22Rv1 (cell line): ENCODE data around the gene SFI1.
A peak's percentile ranks its signal among the peaks of the same experiment; 100 is the strongest.

Experiments
- H3K27ac ChIP-seq: fragments of 450-650 bp; 2 replicates; pipeline ENCODE4 v1.5.1; 2017
- ZFX ChIP-seq: fragments of 450-650 bp; IDR thresholded peaks from 2 replicates; pipeline ENCODE4 v1.6.1; 2017; ENCODE audit warnings: antibody characterized with exemption, borderline replicate concordance
- TF ChIP-seq, protein P1 (sequence below): fragments of 450-650 bp; IDR thresholded peaks from 2 replicates; pipeline ENCODE4 v1.5.1; 2017; ENCODE audit warnings: mild to moderate bottlenecking

SFI1 gene

DNA sequence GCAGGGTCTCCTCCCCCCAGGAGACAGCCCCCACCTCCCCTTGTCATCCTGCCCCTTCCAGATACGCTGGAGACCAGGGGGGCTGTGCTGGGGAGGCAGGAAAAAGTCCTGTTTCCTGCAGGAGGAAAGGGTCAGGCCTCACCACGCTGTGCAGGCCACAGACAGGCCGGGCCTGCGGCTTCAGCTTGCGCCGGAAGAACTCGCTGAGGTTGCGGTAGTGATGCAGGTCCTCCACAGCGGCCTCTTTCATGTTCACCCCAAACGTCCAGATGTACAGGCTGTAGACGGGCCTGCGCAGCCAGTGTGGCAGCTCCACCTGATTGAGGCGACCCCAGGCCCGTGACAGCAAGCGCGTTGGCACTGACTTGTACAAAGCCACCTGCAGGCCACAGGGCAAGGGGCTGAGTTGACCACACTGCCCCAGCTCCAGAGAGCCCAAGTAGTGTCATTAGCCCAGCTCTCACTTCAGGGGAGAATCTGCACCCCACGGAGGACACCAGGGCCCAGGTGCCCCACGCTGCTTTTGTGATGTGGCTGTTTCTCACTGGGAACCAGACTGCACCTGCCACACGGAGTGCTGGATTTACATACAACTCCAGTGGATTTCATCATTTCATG is 125.3 kb downstream of the SFI1 start:
- peak overlapping the region; percentile 31; the same call in 1 of the 2 replicates for H3K27ac ChIP-seq
- TF ChIP-seq, protein P1, sequence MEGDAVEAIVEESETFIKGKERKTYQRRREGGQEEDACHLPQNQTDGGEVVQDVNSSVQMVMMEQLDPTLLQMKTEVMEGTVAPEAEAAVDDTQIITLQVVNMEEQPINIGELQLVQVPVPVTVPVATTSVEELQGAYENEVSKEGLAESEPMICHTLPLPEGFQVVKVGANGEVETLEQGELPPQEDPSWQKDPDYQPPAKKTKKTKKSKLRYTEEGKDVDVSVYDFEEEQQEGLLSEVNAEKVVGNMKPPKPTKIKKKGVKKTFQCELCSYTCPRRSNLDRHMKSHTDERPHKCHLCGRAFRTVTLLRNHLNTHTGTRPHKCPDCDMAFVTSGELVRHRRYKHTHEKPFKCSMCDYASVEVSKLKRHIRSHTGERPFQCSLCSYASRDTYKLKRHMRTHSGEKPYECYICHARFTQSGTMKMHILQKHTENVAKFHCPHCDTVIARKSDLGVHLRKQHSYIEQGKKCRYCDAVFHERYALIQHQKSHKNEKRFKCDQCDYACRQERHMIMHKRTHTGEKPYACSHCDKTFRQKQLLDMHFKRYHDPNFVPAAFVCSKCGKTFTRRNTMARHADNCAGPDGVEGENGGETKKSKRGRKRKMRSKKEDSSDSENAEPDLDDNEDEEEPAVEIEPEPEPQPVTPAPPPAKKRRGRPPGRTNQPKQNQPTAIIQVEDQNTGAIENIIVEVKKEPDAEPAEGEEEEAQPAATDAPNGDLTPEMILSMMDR, result no peak
- no peak for TF ChIP-seq ZFX

DNA sequence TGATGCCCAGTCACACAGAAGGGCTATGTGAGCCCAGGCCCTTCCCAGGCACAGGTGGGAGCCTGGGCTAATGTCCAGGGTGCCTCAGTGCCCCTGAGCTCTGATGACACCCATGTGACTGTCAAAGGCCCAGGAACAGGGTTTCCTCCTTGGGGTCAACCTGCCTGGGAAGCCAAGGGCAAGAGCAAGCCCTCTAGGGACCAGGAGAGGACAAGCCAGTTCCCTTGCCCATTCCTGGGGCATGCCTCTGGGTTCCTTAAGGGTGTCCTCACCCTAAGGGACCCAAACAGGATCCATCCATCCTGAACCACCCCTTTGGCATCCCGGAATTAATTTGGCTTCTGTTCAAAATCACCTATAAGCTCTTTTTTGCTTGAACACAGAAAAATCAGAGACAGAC is 126.6 kb downstream of the SFI1 start:
- peak overlapping the region; percentile 31 for H3K27ac ChIP-seq
- no peak for TF ChIP-seq ZFX
- TF ChIP-seq, protein P1, result no peak

DNA sequence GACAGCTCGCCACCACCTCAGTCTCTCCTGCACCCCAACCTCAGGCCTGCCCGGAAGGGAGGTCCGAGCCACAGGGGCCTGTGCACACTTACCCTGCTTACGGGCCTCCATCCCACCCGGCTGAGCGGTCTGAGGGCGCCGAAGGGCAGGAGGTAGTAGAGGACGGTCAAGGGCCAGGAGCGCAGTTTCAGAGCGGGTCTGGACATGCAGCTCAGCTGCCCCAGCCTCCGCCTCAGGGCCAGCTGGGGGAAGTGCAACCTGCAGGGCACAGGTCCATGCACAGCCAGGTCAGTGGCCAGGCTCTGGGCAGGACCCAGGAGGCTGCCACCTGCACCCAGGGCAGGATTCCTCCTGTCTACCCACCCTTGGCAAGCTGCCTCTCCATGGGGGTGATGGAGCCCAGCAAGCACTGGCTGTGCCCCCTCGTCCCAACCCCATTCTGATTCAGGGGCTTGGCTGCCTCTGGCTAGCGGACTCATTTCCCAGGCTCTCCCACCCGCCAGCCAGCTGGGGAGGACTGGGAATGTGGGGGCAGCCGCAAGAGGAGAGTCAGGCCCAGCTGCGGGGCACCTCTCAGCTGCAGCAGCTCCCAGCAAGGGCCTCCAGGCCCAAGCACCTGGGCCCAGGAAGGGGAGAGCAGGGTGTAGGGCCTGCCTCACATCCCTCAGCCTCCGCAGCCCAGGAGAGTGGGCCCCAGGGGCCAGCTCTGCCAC is 127.4 kb downstream of the SFI1 start:
- H3K27ac ChIP-seq, result peak overlapping the region; percentile 31; the same call in 1 of the 2 replicates
- TF ChIP-seq, protein P1, result no peak
- no peak for TF ChIP-seq ZFX

- H3K27ac ChIP-seq, result no peak overlapping the region; the same call in 1 of the 2 replicates
- TF ChIP-seq, protein P1, result no peak
- no peak for TF ChIP-seq ZFX
Observed at GRCh38 chr22:31625257-31625640, 128.9 kb downstream of the SFI1 start.

- H3K27ac ChIP-seq, result peak overlapping the region; percentile 41
- TF ChIP-seq, protein P1, result no peak
- no peak for TF ChIP-seq ZFX
Observed at GRCh38 chr22:31625661-31626426, 129.5 kb downstream of the SFI1 start.

DNA sequence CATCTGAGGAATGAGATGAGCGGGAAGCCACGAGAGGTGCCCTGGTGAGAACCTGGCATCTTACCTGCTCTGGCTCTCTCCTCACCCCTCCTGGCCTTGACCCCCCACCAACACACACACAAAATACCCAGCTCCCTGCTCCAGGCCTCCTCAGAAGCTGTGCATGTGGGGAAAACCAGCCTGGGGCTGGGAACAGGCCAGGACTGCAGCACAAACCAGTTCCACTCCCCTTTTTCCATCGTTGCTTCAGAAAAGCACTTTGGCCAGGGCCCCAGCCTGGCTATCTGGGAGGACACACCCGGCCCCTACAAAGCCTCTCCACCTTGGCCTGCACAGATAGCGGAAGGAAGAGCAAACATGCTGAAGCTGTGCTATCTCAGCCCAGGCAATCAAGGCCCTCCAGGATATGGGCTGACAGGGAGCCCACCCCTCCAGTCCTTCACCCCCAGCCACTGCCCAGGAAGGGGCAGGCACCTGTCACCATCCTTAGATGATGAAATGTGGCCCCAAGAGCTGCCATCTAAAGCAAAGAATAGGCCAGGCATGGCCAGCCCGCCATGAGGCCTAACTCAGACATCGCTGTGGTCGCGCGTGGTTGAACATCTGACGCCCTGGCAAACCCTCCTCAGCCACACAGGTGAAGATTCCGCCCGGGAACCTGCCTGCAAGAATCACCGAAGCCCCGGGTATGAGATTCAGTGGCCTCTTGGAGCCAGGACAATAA is 130.3 kb downstream of the SFI1 start:
- TF ChIP-seq, protein P1, result no peak
- TF ChIP-seq ZFX, result no peak
- H3K27ac ChIP-seq, result peak overlapping the region; percentile 41
